ENCODE measurements around the gene NEO1. TPM values are rescaled to one million over a fixed set of nuclear protein-coding genes. Genes with fewer than 3 reads are reported as not detected.

Gene NEO1
- total RNA-seq, 2 donors from 2014 or later, result 51.4 to 72.3 TPM

DNA sequence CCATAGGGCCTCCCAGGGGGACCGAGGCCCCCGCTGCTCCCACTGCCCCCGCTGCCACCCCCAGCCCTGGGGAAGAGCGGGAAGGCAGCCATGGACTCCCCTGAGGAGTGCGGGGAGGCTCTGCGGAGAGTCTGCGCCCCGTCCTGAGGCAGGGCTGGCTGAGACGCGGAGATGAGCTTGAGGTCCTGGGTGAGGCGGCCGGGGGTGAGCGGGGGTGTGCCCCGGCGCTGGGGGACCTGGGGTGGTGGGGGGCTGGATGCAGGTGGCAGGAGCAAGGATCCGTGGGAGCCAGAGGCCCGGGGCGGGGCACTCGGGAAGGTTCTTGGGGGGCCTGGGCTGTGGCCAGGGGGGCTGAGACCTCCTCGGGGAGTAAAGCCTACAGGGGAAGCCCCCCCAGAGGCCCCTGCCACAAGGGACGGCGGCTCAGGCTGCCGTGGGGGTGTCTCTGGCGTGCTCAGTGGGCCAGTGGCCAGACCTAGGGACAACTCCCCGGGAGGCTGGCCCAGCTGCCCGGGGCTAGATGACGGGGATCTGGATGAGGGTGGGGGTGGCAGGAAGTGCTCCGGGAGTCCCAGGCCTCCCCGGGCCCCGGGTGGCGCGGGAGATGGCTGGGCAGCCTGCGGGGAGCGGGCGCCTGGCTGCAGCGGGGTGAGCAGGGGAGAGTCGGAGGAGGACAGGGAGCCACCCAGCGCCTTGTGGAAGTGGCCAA is 270.6 kb downstream of the NEO1 start:
- Histone ChIP-seq H3K36me3 (no peaks in the 10 kb centered on the region), H3K27me3 (replicated peaks; ENCODE audit: insufficient read depth) (no peaks in the 10 kb centered on the region), H3K27ac (no peak overlapping the region), H3K9me3 (no peaks in the 10 kb centered on the region), H3K4me1 (ENCODE audit: control insufficient read depth in 1 of 2, low read depth in 2 of 2) (no peaks in the 10 kb centered on the region), H3K4me3 (no peak overlapping the region)
- TF ChIP-seq, protein P1, sequence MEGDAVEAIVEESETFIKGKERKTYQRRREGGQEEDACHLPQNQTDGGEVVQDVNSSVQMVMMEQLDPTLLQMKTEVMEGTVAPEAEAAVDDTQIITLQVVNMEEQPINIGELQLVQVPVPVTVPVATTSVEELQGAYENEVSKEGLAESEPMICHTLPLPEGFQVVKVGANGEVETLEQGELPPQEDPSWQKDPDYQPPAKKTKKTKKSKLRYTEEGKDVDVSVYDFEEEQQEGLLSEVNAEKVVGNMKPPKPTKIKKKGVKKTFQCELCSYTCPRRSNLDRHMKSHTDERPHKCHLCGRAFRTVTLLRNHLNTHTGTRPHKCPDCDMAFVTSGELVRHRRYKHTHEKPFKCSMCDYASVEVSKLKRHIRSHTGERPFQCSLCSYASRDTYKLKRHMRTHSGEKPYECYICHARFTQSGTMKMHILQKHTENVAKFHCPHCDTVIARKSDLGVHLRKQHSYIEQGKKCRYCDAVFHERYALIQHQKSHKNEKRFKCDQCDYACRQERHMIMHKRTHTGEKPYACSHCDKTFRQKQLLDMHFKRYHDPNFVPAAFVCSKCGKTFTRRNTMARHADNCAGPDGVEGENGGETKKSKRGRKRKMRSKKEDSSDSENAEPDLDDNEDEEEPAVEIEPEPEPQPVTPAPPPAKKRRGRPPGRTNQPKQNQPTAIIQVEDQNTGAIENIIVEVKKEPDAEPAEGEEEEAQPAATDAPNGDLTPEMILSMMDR (IDR thresholded peaks at IDR 0.05), result no peak
- ATAC-seq (ENCODE audit: insufficient number of reproducible peaks, low FRiP score, low read depth) (no peak), DNase-seq (ENCODE audit: low spot score) (no peak)

DNA sequence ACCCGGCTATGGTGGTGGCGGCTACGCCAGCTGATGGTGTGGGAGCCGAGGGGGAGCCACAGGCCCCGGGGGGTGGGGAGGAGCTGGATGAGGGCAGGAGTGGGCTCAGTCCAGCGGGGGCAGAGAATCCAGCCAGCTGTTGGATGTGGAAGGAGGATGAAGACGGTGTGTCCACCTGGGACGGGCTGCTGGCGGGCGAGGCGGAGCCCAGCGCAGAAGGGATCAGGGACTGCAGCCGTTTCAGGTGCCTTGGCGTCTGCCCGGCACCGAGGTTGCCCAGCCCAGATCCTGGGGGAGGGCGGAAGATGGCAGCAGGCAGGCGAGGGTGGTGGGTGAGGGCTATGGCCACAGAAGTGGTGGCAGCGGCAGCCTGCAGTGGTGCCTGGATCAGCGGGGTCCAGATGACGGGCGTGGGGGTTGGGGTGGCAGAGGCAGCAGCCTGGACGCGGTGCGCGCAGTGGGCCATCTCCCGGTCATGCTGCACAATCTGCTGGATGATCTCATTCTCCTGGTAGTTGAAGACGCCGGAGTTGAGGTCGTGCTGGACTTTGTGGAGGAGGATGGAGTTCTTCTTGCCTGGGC is 271.2 kb downstream of the NEO1 start:
- DNase-seq (ENCODE audit: low spot score), result no peak

DNA sequence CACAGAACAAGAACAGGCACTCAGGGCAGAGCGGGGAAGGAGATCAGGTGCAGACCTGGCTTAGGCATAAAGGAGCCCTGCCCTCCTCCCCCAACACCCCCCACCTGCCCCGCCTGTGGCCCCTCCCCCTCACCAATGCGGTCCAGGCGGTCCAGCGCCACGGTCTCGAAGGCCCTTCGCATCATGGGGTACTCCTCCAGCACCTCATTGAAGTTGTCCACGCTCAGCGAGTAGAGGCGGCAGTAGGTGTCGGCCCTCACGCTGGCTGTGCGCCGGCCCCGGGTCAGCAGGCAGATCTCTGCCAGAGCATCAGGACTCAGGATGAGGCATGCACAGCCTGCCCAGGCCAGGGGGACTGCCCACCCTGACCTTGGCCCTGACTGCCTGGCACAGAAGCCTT is 271.7 kb downstream of the NEO1 start:
- no peaks in the 10 kb centered on the region for H3K36me3 ChIP-seq
- ATAC-seq (ENCODE audit: insufficient number of reproducible peaks, low FRiP score, low read depth), result no peak
- TF ChIP-seq, protein P1 (IDR thresholded peaks at IDR 0.05), result no peak
- no peaks in the 10 kb centered on the region for H3K4me1 ChIP-seq (ENCODE audit: control insufficient read depth in 1 of 2, low read depth in 2 of 2)
- no peak for DNase-seq (ENCODE audit: low spot score)
- no peak overlapping the region for H3K4me3 ChIP-seq
- no peak overlapping the region for H3K27ac ChIP-seq
- no peaks in the 10 kb centered on the region for H3K27me3 ChIP-seq (replicated peaks; ENCODE audit: insufficient read depth)
- no peaks in the 10 kb centered on the region for H3K9me3 ChIP-seq

More for the DNA sequence above, 271.2 kb downstream of the NEO1 start:
- H3K27ac ChIP-seq, result no peak overlapping the region
- H3K27me3 ChIP-seq (replicated peaks; ENCODE audit: insufficient read depth), result no peaks in the 10 kb centered on the region
- ATAC-seq (ENCODE audit: insufficient number of reproducible peaks, low FRiP score, low read depth), result no peak
- TF ChIP-seq, protein P1 (IDR thresholded peaks at IDR 0.05), result no peak
- H3K36me3 ChIP-seq, result no peaks in the 10 kb centered on the region
- no peaks in the 10 kb centered on the region for H3K4me1 ChIP-seq (ENCODE audit: control insufficient read depth in 1 of 2, low read depth in 2 of 2)
- H3K4me3 ChIP-seq, result no peak overlapping the region
- H3K9me3 ChIP-seq, result no peaks in the 10 kb centered on the region

DNA sequence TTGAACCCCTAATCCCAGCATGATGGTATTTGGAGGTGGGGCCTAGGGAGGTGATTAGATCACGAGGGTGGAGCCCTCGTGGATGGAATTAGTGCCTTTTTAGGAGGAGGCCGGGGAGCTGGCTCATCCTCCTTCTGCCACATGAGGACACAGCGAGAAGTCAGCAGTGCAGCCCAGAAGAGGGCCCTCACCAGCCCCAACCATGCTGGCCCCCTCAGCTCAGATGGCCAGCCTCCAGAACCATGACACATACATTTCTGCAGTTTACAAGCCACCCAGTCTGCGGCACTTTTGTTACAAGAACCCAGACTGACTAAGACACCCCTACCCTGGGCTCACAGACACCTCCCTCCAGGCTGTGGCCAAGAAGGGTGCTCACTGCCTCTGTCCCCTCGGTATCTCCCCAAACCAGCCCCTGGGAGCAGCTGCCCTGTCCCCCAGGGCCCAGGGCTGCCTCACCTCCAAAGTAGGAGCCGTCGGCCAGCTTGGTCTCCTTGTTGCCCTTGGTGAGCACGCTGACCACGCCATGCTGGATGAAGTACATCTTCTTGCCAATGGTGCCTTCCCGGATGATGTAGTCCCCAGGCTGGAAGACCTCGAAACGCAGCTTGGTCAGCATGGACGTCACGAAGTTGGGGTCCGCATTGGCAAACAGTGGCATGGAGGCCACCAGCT is 272.4 kb downstream of the NEO1 start:
- Histone ChIP-seq H3K4me3 (no peak overlapping the region), H3K27me3 (replicated peaks; ENCODE audit: insufficient read depth) (no peaks in the 10 kb centered on the region), H3K36me3 (no peaks in the 10 kb centered on the region), H3K9me3 (no peaks in the 10 kb centered on the region), H3K27ac (no peak overlapping the region), H3K4me1 (ENCODE audit: control insufficient read depth in 1 of 2, low read depth in 2 of 2) (no peaks in the 10 kb centered on the region)
- no peak for DNase-seq (ENCODE audit: low spot score)
- TF ChIP-seq, protein P1 (IDR thresholded peaks at IDR 0.05), result no peak
- ATAC-seq (ENCODE audit: insufficient number of reproducible peaks, low FRiP score, low read depth), result no peak

DNA sequence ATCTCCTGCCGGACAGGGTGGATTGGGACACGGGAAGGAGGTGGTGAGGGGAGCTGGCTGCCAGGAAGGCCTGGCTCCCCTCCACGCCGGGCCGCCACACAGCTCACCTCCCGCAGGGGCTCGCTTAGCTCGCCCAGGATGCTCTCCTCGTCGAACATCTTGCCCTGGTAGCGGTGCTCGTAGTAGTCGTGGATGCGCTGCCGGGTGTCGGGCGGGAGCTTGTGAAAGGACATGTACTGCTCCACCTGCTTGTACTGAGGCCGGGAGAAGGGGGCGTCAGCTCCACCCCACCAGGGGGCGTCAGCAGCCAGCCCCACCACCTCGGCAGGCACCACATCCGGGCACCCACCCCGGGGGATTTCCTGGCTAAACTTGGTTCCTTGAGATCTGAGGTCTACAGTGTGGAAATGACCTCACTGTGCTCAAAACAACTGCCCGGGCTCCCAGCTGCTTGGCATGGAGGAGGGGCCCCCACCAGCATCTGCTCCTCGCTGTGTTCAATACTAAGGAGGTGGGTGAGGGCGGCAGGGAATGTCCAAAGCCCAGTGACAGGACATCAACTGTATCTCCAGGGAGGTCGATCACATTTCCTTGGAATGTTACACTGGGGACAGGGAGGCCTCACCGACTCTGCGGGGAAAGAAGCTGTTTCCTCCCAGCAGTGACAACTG is 273.1 kb downstream of the NEO1 start:
- ATAC-seq (ENCODE audit: insufficient number of reproducible peaks, low FRiP score, low read depth) (no peak), DNase-seq (ENCODE audit: low spot score) (no peak)
- Histone ChIP-seq H3K27me3 (replicated peaks; ENCODE audit: insufficient read depth) (no peaks in the 10 kb centered on the region), H3K9me3 (no peaks in the 10 kb centered on the region), H3K27ac (no peak overlapping the region), H3K4me3 (no peak overlapping the region), H3K36me3 (no peaks in the 10 kb centered on the region), H3K4me1 (ENCODE audit: control insufficient read depth in 1 of 2, low read depth in 2 of 2) (no peaks in the 10 kb centered on the region)
- TF ChIP-seq, protein P1 (IDR thresholded peaks at IDR 0.05), result no peak

Data from thoracic aorta (tissue), 2 donors.